SK-N-DZ (cell line): ENCODE results near the gene UBE2J1.

ENCODE experiments used
- DNase-seq: peaks from one replicate; pipeline ENCODE4 v3.0.0-alpha.2; 2015; ENCODE audit warnings: low spot score

UBE2J1 gene

DNA sequence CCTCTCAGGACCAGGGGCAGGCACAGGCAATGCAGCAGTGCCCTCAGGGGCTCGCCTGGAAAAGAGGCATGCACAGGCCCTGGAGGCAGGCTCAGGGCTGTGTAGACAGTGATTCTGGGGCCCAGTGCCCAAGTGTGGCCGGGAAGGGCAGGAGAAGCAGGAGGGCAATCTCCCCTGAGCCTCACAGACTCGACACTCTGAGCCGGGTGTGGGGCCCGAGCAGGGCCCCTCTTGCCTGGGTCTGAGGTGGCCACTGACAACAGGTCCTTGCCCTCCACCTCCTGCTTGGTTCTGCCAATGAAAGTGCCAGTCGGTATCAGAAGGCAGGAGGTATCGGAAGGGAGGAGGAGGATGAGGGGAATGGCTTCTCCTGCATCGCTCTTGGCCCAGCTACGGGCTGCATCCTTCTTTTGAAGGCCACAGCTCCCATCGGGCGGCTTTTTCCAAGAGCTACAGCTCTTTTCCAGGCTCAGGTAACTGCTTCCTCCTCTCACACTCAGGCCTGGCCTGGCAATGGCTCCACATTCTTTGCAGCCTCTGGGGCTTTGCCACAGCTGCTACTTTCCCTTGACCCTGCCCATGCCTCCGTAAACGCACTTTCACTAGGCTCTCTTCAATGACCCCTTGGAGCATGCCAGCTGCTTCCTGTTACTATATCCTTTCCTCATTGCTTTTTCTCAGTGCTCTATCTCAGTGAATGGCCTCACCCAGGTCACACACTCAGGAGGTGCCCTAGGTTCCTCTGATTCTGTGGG, 61.9 kb downstream of the UBE2J1 start:
- no peak for DNase-seq

DNA sequence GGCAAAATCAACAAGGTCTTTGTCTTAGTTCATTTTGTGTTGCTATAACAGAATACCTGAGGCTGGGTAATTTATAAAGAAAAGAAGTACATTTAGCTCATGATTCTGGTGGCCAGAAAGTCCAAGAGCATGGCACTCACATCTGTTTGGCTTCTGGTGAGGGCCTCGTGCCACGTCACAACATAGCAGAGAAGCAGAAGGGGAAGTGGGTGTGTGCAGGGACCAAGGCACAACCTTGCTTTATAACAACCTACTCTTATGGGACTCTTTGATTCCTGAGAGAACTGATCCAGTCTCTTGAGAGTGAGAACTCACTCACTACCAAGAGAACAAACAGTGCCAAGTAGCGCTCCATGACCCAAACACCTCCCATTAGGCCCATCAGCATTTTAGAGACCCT, 62.8 kb downstream of the UBE2J1 start:
- no peak for DNase-seq

DNA sequence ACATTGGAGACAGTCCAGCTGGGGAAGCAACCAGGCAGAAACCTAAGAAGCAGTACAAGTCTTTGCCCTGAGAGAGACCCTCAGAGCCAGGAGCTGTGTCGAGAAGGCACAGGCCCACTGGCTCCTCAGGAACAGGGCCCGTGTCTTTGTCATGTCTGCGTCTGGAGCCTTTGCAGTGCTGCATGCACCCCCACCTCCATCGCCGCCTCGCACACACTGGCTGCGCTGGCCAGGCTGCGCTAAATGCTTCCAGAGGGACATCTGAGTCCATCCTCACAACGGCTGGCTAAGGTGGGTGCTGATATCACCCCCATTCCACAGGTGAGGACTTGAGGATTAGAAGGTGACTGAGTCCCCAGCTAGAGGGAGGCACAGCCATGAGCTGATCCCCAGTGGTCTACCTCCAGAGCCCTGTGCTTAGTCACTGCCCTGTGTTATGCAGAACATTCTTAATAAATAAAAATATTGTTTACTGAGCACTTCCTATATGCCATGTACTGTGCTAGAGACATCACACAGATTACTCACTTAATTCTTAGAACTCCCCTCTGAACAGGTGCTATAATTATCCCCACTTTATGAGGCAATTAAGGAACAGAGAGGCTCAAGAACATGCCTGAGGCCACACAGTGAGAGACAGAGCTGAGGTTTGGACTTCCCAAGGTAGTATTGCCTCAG, 65.0 kb downstream of the UBE2J1 start:
- DNase-seq, result no peak

DNA sequence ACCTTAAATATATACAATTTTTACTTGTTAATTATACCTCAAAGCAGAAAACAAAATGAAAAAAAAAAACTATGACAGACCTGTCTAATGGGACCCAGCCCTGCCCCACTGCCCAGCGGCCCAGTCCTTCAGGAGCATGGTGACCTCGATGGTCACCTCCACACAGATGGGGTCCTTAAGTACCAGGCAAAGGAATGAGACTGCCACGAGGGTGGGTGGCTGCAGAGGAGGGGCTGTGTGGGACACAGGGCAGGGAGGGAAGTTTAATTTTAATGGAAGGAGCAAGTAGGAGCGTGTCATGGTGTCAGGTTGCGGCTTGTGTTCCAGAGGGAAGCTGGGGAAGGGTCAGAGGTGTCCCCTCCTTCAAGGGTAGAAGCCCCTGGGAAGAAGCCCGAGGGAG, 66.0 kb downstream of the UBE2J1 start:
- DNase-seq, result no peak

DNA sequence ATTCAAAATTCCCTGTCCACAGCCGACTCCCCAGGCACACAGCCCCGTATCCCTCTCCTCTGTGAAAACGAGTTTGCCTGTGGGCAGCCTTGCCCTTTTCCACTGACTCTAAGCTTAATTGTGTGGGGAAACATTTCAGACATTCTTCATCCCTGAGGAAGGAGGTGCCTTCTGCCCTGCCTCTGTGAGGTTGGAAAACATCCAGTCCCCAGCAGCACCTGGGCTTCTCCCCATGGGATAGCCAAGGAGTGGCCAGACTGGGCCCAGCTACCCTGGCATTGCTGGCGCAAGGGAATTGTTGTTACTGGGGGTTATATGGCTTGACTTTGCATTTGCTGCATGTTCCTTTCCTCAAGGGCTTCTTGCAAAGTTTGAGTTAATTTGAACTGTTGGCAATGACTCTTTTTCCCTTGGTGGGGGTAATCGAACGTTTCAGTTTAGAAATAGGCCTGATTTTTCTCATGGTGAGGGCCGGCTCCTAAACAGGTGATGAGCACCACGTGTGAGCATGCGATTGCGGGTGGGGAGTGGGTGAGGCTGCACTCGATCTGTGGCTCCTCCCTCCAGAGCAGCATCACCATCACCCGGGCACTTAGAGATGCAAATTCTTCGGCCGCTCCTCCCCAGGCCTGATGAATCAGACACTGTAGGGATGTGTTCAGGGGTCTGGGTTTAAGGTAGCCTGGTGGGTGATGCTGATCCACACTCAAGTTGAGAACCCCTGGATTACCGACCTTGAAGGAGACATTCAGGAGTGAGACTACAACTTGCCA, 67.4 kb downstream of the UBE2J1 start:
- DNase-seq, result no peak

DNA sequence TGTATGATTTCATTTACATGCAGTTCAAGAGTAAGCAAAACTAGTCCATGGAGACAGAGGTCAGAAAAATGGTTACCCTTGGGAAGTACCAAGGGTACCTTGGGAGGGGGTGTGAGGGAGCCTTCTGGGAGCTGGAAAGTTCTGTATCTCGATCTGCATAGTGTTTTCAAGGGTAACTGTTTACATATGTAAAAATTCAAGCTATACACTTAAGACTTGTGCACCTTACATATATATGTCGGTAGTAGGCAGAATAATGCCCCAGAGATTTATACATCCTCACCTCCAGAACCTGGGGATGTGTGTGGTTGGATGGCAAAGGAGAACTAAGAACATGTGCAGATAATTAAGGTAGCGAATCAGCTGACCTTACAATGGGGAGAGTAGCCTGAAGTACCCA, 68.4 kb downstream of the UBE2J1 start:
- DNase-seq, result no peak

DNA sequence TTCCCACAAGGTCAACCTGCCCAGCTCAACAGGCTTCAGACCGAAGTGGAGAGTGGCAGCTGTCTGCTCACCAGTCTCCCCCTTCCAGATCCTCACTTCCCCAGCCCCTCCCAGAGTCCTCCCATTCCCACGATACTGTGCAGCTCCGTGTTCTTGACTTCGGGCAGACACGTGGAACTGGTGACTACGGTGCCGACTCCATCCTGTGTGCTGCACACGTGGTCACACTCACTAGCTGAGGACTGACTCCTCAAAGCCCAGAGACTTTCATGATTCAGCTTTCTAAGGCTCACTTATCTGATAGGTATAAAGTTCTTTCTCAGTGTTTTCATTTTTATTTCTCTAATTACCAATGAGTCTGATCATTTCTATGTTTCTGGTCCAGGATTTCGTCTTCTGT, 69.8 kb downstream of the UBE2J1 start:
- no peak for DNase-seq

DNA sequence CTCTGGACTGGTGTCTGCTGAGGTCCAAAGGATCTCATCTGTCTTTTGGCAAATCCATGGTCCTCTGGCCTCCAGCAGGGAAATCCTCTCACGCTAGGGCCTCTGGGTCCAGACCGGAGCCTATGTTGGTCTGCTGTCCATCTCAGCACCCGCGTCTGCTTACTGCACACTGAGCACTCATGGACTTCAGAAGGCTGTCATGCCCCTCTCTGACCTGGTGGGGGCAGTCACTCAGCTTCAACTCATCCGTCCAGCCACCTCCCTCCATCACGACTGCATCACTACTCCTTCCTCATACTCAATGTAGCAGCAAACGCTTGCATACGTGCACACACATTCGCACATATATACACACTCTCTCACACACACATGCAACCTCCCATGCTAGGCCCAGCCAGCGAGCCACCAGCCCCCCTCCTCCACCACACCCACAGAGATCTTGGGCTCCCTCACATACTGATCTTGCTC, 70.7 kb downstream of the UBE2J1 start:
- peak; percentile 32 for DNase-seq

DNA sequence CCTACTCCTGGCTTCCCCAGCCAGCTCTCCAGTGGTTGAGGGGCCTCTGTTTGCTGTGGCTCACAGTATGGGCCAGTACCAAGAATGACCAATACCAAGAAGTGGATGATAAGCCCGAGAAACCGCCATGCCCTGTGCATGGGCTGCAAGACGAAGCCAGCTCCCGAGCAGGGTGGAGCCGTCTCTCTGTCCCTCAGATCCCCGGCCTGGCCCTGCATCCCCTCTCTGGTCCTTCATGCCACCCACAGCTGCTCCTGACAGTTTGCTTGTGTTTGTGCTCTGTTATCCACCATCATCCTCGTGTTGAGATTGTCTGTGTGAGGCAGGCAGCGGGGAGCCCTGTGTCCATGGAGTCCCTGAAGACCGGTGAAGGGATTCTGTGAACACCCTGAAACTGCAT, 73.6 kb downstream of the UBE2J1 start:
- DNase-seq, result no peak
